GM18870 (cell line): Measurements from ENCODE around the gene NPIPB8.
"Not testable (repeated sequence)": the region's sequence is repeated elsewhere in the genome, so short reads cannot be mapped to it uniquely, and the experiment has no call there.

Source experiments
- ATAC-seq: cut with Tn5 transposase; IDR thresholded peaks from one replicate; pipeline ENCODE4 v1.9.1; 2021; ENCODE audit warnings: moderate library complexity; ENCODE audit not compliant: unreplicated experiment

NPIPB8 gene

GRCh38 chr16:28623172-28623711 is 14.6 kb upstream of the NPIPB8 start:
- no peak for ATAC-seq

DNA sequence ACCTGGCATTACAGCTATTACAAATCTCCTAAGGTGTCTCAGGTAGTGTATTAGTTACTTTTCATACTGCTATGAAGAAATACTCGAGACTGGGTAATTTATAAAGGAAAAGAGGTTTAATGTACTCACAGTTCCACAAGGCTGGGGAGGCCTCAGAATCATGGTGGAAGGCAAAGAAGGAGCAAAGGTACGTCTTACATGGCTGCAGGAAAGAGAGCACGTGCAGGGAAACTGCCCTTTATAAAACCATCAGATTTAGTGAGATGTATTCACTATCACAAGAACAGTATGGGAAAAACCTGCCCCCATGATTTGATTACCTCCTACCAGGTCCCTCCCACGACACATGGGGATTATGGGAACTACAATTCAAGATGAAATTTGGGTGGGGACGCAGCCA is 7.0 kb upstream of the NPIPB8 start:
- ATAC-seq, result not testable (repeated sequence)

- not testable (repeated sequence) for ATAC-seq
Observed at GRCh38 chr16:28636093-28636823, 1.6 kb upstream of the NPIPB8 start.

- ATAC-seq, result not testable (repeated sequence)
Observed at GRCh38 chr16:28638359-28638758, 494 bp downstream of the NPIPB8 start.

- not testable (repeated sequence) for ATAC-seq
Observed at GRCh38 chr16:28639959-28640358, 2.1 kb downstream of the NPIPB8 start.

DNA sequence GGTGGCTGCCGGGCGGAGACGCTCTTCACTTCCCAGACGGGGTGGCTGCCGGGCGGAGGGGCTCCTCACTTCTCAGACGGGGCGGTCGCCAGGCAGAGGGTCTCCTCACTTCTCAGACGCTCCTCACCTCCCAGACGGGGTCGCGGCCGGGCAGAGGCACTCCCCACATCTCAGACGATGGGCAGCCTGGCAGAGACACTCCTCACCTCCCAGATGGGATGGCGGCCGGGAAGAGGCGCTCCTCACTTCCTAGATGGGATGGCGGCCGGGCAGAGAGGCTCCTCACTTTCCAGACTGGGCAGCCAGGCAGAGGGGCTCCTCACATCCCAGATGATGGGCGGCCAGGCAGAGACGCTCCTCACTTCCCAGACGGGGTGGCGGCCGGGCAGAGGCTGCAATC is 28.4 kb downstream of the NPIPB8 start:
- not testable (repeated sequence) for ATAC-seq

- ATAC-seq, result not testable (repeated sequence)
Observed at GRCh38 chr16:28667480-28667879, 29.6 kb downstream of the NPIPB8 start.

DNA sequence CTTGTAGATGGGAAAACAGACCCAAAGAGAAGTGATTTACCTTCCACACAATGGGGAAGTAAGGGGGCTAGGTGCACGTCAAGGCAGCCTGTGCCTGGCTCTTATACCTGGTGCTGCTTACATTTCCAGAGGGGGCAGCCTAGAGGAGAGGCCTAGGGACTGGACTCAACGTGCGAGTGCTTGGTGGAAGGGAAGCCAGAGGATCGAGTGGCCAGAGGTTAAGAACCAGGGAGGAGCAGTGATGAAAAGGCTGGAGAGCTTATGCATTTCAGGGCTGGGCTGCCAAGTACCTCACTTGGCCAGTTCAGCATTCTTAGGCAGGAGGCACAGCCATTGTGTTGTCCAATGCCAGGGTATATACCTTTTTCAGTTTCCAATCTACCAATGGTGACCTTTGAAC is 30.3 kb downstream of the NPIPB8 start:
- not testable (repeated sequence) for ATAC-seq

DNA sequence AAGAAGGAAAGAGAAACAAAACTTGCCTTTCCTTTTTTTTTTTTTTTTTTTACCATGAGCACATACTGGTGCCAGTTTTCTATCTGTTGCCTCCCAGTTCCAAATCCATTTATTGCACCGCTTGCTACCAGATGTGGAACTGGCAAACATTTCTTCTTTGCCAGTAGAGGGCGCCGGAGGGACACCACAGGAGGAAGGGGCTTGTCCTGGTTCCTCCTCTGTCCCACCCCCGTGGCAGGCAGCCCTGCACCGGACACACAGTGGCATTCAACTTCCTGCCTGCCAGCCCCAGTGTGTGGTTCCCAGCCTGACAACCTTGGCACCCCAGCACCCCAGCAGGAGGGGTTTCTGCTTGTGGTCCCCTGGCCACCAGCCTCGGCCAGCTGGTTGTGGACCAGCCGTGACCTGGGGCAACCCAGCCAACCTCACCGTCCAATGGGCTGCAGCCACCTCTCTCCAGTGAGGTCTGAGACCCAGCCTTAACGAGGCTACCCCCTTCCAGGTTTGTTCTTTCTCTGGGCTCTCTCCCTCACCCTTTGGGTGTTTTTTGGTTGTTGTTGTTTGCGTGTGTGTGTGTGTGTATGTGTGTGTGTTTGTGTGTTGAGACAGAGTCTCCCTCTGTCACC is 50.6 kb downstream of the NPIPB8 start:
- not testable (repeated sequence) for ATAC-seq

- ATAC-seq, result not testable (repeated sequence)
Observed at GRCh38 chr16:28689425-28689824, 51.6 kb downstream of the NPIPB8 start.

- ATAC-seq, result not testable (repeated sequence)
Observed at GRCh38 chr16:28691722-28692121, 53.9 kb downstream of the NPIPB8 start.

GRCh38 chr16:28693257-28693950 is 55.5 kb downstream of the NPIPB8 start:
- ATAC-seq, result not testable (repeated sequence)

- ATAC-seq, result not testable (repeated sequence)
Observed at GRCh38 chr16:28699792-28700191, 61.9 kb downstream of the NPIPB8 start.

DNA sequence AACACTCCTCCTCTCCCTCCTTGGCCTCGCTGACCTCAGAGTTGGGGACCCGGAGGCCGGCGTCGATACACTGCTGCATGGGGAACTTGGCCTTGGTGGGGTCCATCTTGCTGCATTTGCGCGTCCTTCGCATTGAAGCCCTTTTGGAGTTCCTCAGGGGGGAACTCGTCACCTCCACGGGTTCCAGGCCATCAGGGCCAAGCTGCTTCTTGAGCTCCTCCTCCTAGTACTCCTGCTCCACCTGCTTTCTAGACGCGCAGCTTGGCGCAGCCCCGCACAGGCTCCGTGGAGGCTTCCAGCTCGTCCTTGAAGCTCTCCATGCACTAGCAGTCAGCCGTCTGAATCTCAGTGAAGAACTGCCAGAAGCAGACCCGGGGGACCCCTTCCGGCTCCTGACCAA is 62.5 kb downstream of the NPIPB8 start:
- not testable (repeated sequence) for ATAC-seq

GRCh38 chr16:28701384-28701783 is 63.5 kb downstream of the NPIPB8 start:
- not testable (repeated sequence) for ATAC-seq

GRCh38 chr16:28704246-28704645 is 66.4 kb downstream of the NPIPB8 start:
- not testable (repeated sequence) for ATAC-seq
